Measurements from ENCODE around the gene CDCA4.

- no peak for TF ChIP-seq REST (IDR thresholded peaks at IDR 0.05; ENCODE audit: borderline replicate concordance)
- TF ChIP-seq EP300 (conservative IDR thresholded peaks at IDR 0.05; ENCODE audit: poor library complexity, severe bottlenecking), result no peak
- no peak for TF ChIP-seq EZH2 (IDR thresholded peaks at IDR 0.05; ENCODE audit: borderline replicate concordance, insufficient read depth, low read length, poor library complexity, severe bottlenecking)
- TF ChIP-seq CTCF (IDR thresholded peaks at IDR 0.05; ENCODE audit: poor library complexity, severe bottlenecking), result no peak
- TF ChIP-seq POLR2AphosphoS5 (IDR thresholded peaks at IDR 0.05), result no peak
- TF ChIP-seq TAF1 (IDR thresholded peaks at IDR 0.05; ENCODE audit: low read depth), result no peak
- TF ChIP-seq MXI1 (conservative IDR thresholded peaks at IDR 0.05; ENCODE audit: poor library complexity, severe bottlenecking), result no peak
- TF ChIP-seq RAD21 (conservative IDR thresholded peaks at IDR 0.05), result no peak
- TF ChIP-seq SMC3 (conservative IDR thresholded peaks at IDR 0.05; ENCODE audit: poor library complexity), result no peak
These were observed 45.2 kb downstream of the CDCA4 start for GRCh38 chr14:104975481-104976197.

Measured in neural cell (in vitro differentiated cells).